Chondrocyte (in vitro differentiated cells): Measurements from ENCODE around the gene TMEM164. TPM values are rescaled to one million over a fixed set of nuclear protein-coding genes. Genes with fewer than 3 reads are reported as not detected.

Source experiments
- DNase-seq: peaks from one replicate; pipeline ENCODE4 v3.0.0; 2021; ENCODE audit warnings: mixed read lengths, low spot score
- H3K27ac Mint-ChIP-seq: one replicate; pipeline ENCODE4 v1.8.0; 2021; ENCODE audit warnings: mild to moderate bottlenecking, moderate library complexity, mixed read lengths; ENCODE audit not compliant: unreplicated experiment
- H3K27me3 Mint-ChIP-seq: 2 replicates; pipeline ENCODE4 v1.8.0; 2021; ENCODE audit warnings: low read depth, mixed read lengths
- H3K36me3 Mint-ChIP-seq: 2 replicates; pipeline ENCODE4 v1.8.0; 2021; ENCODE audit warnings: low read depth, mixed read lengths
- H3K4me1 Mint-ChIP-seq: 2 replicates; pipeline ENCODE4 v1.8.0; 2021; ENCODE audit warnings: low read depth, mild to moderate bottlenecking, mixed read lengths
- H3K4me3 Mint-ChIP-seq: one replicate; pipeline ENCODE4 v1.8.0; 2021; ENCODE audit warnings: mild to moderate bottlenecking, moderate library complexity, mixed read lengths; ENCODE audit not compliant: unreplicated experiment
- H3K9me3 Mint-ChIP-seq: 2 replicates; pipeline ENCODE4 v1.8.0; 2021; ENCODE audit warnings: low read depth, mixed read lengths
- total RNA-seq: library from RNA; stranded (reverse); gene quantifications from 3 replicates; pipeline ENCODE4 v1.2.1, GENCODE V29; 2021
- TF ChIP-seq, protein P1 (sequence below): fragments of 200-600 bp; sonication (generic); IDR thresholded peaks from 2 replicates; pipeline ENCODE4 v1.5.0; 2021; ENCODE audit warnings: antibody characterized with exemption, mild to moderate bottlenecking, moderate library complexity

TMEM164 gene
- total RNA-seq, 1 donor from 2014 or later: 11.8 TPM

GRCh38 chrX:110159235-110159634 lies 156.3 kb downstream of the TMEM164 start:
- H3K27me3 Mint-ChIP-seq: no peaks in the 10 kb centered on the region
- TF ChIP-seq, protein P1, sequence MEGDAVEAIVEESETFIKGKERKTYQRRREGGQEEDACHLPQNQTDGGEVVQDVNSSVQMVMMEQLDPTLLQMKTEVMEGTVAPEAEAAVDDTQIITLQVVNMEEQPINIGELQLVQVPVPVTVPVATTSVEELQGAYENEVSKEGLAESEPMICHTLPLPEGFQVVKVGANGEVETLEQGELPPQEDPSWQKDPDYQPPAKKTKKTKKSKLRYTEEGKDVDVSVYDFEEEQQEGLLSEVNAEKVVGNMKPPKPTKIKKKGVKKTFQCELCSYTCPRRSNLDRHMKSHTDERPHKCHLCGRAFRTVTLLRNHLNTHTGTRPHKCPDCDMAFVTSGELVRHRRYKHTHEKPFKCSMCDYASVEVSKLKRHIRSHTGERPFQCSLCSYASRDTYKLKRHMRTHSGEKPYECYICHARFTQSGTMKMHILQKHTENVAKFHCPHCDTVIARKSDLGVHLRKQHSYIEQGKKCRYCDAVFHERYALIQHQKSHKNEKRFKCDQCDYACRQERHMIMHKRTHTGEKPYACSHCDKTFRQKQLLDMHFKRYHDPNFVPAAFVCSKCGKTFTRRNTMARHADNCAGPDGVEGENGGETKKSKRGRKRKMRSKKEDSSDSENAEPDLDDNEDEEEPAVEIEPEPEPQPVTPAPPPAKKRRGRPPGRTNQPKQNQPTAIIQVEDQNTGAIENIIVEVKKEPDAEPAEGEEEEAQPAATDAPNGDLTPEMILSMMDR: no peak

GRCh38 chrX:110159865-110160264 lies 157.0 kb downstream of the TMEM164 start:
- Mint-ChIP-seq H3K36me3 (no peaks in the 10 kb centered on the region), H3K4me3 (no peak overlapping the region), H3K4me1 (no peaks in the 10 kb centered on the region), H3K27me3 (no peaks in the 10 kb centered on the region), H3K27ac (no peak overlapping the region), H3K9me3 (no peaks in the 10 kb centered on the region)
- TF ChIP-seq, protein P1: no peak
- DNase-seq: no peak

More at GRCh38 chrX:110159235-110159634, 156.3 kb downstream of the TMEM164 start:
- H3K4me3 Mint-ChIP-seq: no peak overlapping the region
- DNase-seq: no peak
- no peaks in the 10 kb centered on the region for H3K9me3 Mint-ChIP-seq
- no peaks in the 10 kb centered on the region for H3K36me3 Mint-ChIP-seq
- no peak overlapping the region for H3K27ac Mint-ChIP-seq
- H3K4me1 Mint-ChIP-seq: no peaks in the 10 kb centered on the region

GRCh38 chrX:110161361-110161686 lies 158.4 kb downstream of the TMEM164 start:
- Mint-ChIP-seq H3K27me3 (no peaks in the 10 kb centered on the region), H3K4me1 (no peaks in the 10 kb centered on the region), H3K27ac (no peak overlapping the region), H3K4me3 (no peak overlapping the region), H3K9me3 (no peaks in the 10 kb centered on the region), H3K36me3 (no peaks in the 10 kb centered on the region)
- TF ChIP-seq, protein P1: no peak
- DNase-seq: no peak

DNA sequence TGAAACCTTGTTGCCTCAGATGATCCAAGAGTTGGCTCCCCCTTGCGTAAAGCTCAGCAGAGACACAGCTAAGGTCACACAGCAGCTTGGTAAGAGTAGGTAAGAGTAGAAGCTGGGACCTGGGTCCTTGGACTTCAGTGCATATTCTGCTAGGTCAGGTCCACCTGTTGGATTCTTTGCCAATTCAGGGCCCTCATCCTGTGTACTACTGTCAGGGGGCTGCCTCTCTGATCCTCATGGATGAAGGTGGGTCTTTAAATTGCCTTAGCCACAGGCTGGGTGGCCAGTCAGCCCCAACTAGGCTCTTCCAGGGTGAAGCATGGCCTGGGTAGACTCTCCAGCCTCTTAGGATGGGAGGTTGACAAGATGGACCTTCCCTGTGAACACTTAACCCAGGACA lies 159.2 kb downstream of the TMEM164 start:
- Mint-ChIP-seq H3K27ac (no peak overlapping the region), H3K4me3 (no peak overlapping the region), H3K27me3 (no peaks in the 10 kb centered on the region), H3K36me3 (no peaks in the 10 kb centered on the region), H3K9me3 (no peaks in the 10 kb centered on the region), H3K4me1 (no peaks in the 10 kb centered on the region)
- TF ChIP-seq, protein P1: no peak
- DNase-seq: no peak

DNA sequence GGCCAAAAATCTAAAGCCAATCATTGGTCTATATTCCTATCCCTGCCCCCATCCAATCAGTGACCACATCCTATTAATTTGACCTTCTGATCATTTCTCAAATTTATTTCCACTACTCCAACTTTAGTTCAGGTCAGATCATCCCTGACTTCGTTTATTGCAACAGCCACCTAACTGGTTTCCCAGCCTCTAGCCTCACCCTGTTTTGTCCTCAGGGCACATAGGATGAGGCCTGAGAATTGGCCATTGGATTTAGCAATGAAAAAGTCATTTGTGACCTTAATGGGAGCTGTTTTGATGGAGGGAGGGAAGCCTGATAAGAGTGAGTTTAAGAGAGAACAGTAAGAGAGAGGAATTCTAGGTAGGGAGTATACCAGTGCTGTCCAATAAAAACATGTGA lies 160.0 kb downstream of the TMEM164 start:
- Mint-ChIP-seq H3K9me3 (no peaks in the 10 kb centered on the region), H3K27ac (no peak overlapping the region), H3K27me3 (no peaks in the 10 kb centered on the region), H3K4me3 (no peak overlapping the region), H3K4me1 (no peaks in the 10 kb centered on the region), H3K36me3 (no peaks in the 10 kb centered on the region)
- DNase-seq: no peak
- TF ChIP-seq, protein P1: no peak
